Lower leg skin (tissue), 4 donors: ENCODE measurements around the gene TAF5. TPM values are rescaled to one million over a fixed set of nuclear protein-coding genes. Genes with fewer than 3 reads are reported as not detected.

Source experiments
- DNase-seq, 2 donors: peaks; one replicate each; pipeline ENCODE4 v3.0.0-alpha.2; 2019; ENCODE audit warnings: low spot score in 2 of 2
- H3K4me3 ChIP-seq: fragments of 200-600 bp; sonication (generic); 2 replicates; pipeline ENCODE4 v1.5.1; 2017; ENCODE audit warnings: mild to moderate bottlenecking, low read depth; ENCODE audit not compliant: poor library complexity, severe bottlenecking
- POLR2A ChIP-seq, 2 donors: fragments of 450-650 bp; IDR thresholded peaks; one replicate each; pipeline ENCODE4 v1.6.1; 2016 to 2017; ENCODE audit warnings: antibody characterized with exemption in 2 of 2, mild to moderate bottlenecking in 1 of 2, moderate library complexity in 1 of 2
- WGBS, 2 donors: methylation state at CpG; one replicate each; pipeline ENCODE4 v1.1.5; 2018; 5-methylcytosine and 5-hydroxymethylcytosine counted together
- intact Hi-C: fragments of 100-400 bp; cut with DNase I; formaldehyde crosslinking; loops from one replicate; pipeline ENCODE4 v1.15.0; 2023; ENCODE audit warnings: low total_unique reads
- microRNA counts, 2 donors: library from miRNA; unstranded; fragments of <30 nt; microRNA quantifications; one replicate each; lab custom pipeline; 2016
- microRNA-seq, 2 donors: library from miRNA; unstranded; fragments of <30 nt; microRNA quantifications; one replicate each; pipeline ENCODE4, GENCODE V29; 2016; ENCODE audit warnings: borderline replicate concordance in 2 of 2, borderline number of aligned reads in 1 of 2
- total RNA-seq, 4 donors: library from RNA; depleted of rRNA; stranded (reverse); fragments of >200 nt; gene quantifications; one replicate each; pipeline ENCODE4 v1.1.0, GENCODE V29; 2016
- TF ChIP-seq, protein P1 (sequence below), 3 donors: fragments of 450-650 bp; IDR thresholded peaks; one replicate each; pipeline ENCODE4 v1.5.1; 2016; ENCODE audit warnings: antibody characterized with exemption in 3 of 3, mild to moderate bottlenecking in 3 of 3, moderate library complexity in 2 of 3

The TAF5 gene
- total RNA-seq, 4 donors from 2014 or later = 4.1 to 8.9 (median 6.1) TPM

DNA sequence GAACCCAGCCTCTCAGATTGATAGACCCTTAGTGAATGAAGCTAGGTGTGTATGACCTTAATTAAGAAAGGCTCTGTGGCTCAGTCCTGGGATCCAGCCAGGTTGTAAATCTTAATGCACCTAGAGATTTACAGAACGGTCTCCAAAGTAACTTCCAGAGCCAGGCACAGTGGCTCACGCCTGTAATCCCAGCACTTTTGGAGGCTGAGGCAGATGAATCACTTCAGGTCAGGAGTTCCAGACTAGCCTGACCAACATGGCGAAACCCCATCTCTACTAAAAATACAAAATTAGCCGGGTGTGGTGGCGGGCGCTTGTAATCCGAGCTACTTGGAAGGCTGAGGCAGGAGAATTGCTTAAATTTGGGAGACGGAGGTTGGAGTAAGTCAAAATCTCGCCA lies 60.1 kb downstream of the TAF5 start:
- no peak for DNase-seq
- TF ChIP-seq, protein P1, sequence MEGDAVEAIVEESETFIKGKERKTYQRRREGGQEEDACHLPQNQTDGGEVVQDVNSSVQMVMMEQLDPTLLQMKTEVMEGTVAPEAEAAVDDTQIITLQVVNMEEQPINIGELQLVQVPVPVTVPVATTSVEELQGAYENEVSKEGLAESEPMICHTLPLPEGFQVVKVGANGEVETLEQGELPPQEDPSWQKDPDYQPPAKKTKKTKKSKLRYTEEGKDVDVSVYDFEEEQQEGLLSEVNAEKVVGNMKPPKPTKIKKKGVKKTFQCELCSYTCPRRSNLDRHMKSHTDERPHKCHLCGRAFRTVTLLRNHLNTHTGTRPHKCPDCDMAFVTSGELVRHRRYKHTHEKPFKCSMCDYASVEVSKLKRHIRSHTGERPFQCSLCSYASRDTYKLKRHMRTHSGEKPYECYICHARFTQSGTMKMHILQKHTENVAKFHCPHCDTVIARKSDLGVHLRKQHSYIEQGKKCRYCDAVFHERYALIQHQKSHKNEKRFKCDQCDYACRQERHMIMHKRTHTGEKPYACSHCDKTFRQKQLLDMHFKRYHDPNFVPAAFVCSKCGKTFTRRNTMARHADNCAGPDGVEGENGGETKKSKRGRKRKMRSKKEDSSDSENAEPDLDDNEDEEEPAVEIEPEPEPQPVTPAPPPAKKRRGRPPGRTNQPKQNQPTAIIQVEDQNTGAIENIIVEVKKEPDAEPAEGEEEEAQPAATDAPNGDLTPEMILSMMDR (IDR thresholded peaks at IDR 0.05) = no peak
- TF ChIP-seq POLR2A (IDR thresholded peaks at IDR 0.05) = no peak
- no peak overlapping the region for H3K4me3 ChIP-seq
- 81 to 83% methylated on average over 9 of the region's 9 CpGs for WGBS, 2 donors
- intact Hi-C loops = no loop called here

DNA sequence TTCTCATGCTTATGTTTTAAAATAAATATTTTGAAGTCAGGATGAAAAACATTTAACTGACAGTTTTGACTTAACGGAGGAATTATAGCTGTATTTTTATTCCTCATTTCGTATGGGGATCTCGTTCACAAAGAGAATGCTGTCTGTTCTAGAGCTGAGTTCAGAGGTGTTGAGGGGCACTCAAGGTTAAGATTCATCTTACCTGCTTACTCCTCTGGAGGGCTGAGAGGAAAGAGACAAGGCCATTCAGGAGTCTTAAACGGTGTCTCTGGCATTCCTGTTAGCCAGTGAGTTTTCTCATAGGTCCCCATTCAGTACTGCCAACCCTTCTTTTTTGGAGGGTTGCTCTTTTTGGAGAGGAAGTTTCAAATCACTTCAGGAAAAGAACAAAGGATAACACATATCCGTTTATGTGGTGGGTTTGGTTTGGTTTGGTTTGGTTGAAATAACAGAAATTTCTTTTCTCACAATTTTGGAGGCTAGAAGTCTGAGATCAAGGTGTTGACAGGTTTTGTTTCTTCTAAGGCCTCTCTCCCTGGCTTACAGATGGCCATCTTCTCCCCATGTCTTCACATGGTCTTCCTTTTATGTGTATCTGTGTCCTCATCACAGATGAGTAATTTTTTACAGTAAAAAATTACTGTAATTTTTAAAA lies 61.3 kb downstream of the TAF5 start:
- 73 to 76% methylated on average over 5 of the region's 5 CpGs for whole genome bisulfite sequencing, 2 donors
- intact Hi-C loops = no loop called here
- H3K4me3 ChIP-seq = no peak overlapping the region

DNA sequence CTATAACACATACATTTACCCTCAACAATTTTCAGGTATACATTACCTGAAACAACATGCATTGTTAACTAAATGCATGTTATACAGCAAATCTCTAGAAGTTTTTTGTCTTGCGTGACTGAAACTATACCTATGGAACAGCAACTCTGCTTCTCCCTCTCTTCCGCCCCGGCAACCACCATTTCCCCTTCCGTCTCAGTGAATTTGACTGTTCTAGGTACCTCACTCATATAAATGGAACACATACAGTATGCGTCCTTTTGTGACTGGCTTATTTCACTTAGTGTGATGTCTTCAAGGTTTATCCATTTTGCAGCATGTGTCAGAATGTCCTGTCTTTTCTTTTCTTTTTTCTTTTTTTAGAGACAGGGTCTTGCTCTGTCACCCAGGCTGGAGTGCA lies 61.9 kb downstream of the TAF5 start:
- 93 to 96% methylated on average over 5 of the region's 5 CpGs for WGBS, 2 donors
- intact Hi-C loops = no loop called here
- TF ChIP-seq POLR2A (IDR thresholded peaks at IDR 0.05) = no peak
- TF ChIP-seq, protein P1 (IDR thresholded peaks at IDR 0.05) = no peak
- no peak for DNase-seq
- no peak overlapping the region for H3K4me3 ChIP-seq

More for the DNA sequence above, 61.3 kb downstream of the TAF5 start:
- TF ChIP-seq, protein P1 (IDR thresholded peaks at IDR 0.05) = no peak
- TF ChIP-seq POLR2A (IDR thresholded peaks at IDR 0.05) = no peak
- no peak for DNase-seq

DNA sequence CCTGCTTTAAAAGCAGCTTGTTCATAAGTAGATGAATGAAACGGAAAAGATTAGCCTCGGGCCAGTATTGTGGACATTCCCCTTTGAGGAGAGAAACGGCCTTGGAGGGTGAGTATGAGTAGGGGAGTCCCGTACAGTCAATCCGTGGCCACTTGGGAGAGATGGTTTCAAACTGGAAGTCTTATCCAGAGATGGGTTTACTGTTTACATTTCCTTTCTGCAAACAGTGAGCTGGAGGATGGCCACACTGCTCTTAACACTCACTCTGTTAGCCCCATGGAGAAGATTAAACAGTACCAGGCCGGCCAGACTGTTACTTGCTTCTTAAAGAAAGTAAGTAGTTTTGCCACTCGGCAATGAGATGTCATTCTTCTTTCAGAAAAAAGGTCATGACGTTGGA lies 64.1 kb downstream of the TAF5 start:
- intact Hi-C loops = no loop called here
- 76 to 81% methylated on average over 8 of the region's 8 CpGs for WGBS, 2 donors
- TF ChIP-seq POLR2A (IDR thresholded peaks at IDR 0.05) = no peak
- TF ChIP-seq, protein P1 (IDR thresholded peaks at IDR 0.05) = no peak
- no peak for DNase-seq
- no peak overlapping the region for H3K4me3 ChIP-seq

DNA sequence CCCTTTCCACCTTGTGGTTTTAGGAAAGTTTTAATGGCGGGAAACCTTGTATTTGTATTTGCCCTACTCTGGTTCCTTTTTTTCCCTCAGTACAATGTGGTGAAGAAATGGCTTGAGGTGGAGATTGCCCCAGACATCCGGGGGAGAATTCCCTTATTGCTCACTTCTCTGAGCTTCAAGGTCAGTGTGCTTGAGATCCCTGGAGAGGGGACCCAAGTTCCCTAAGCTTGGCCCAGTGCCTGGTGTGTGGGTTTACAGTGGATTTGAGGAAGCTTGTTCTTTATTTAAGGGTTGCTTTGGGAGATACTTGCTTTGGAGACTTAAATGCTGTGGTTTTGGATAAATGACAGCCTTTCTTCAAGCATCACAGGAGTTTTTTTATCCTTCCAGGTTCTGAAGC lies 66.1 kb downstream of the TAF5 start:
- no peak overlapping the region for H3K4me3 ChIP-seq
- DNase-seq = peak in 1 of 2 donors; percentile 49
- intact Hi-C loops = no loop called here
- WGBS, 2 donors = 70 to 80% methylated on average over 2 of the region's 2 CpGs
- no peak for TF ChIP-seq POLR2A (IDR thresholded peaks at IDR 0.05)
- TF ChIP-seq, protein P1 (IDR thresholded peaks at IDR 0.05) = no peak

MicroRNAs encoded within 50 kb of the gene (microRNA counts, 767-probe panel; counts per million panel counts)
- 0 to 358 counts per million in 2 donors for microRNA hsa-miR-1307-3p (lab: Ali Mortazavi, UCI)

Small RNAs within 50 kb of the gene (microRNA-seq; reads per million reads assigned to microRNA genes)
- 234 to 292 reads per million in 2 donors for gene MIR1307

Other genes starting within 250 kb of the TAF5 start
- 10 to 100 TPM; 36.0 to 53.6 (median 40.8) TPM for gene NT5C2, start 174.7 kb upstream of the TAF5 start, total RNA-seq
- not detected for gene RPEL1, start 122.1 kb upstream of the TAF5 start, total RNA-seq
- 1 to 10 TPM in 2 of 4 donors, under 1 TPM in 2; 0.30 to 2.5 (median 1.1) TPM for gene INA, start 90.8 kb upstream of the TAF5 start, total RNA-seq
- 10 to 100 TPM in 1 of 4 donors, 1 to 10 TPM in 3; 5.4 to 10.9 (median 7.0) TPM for gene PCGF6, start 16.8 kb upstream of the TAF5 start, total RNA-seq
- gene ATP5MK, start 28.5 kb downstream of the TAF5 start, total RNA-seq = 100 to 1,000 TPM in 3 of 4 donors, 10 to 100 TPM in 1; 56.0 to 222 (median 152) TPM
- gene PDCD11, start 28.6 kb downstream of the TAF5 start, total RNA-seq = 10 to 100 TPM; 14.2 to 23.1 (median 20.5) TPM
- 10 to 100 TPM; 13.8 to 37.2 (median 15.4) TPM for gene CALHM2, start 84.4 kb downstream of the TAF5 start, total RNA-seq
- gene CALHM1, start 90.9 kb downstream of the TAF5 start, total RNA-seq = not detected
- not detected for gene CALHM3, start 111.3 kb downstream of the TAF5 start, total RNA-seq
- gene NEURL1, start 125.7 kb downstream of the TAF5 start, total RNA-seq = under 1 TPM in 3 of 4 donors, not detected in 1; 0.13 to 0.23 (median 0.22) TPM